COLO668 (cell line): Measurements from ENCODE around the gene SYTL3.
"Not testable (repeated sequence)": the region's sequence is repeated elsewhere in the genome, so short reads cannot be mapped to it uniquely, and the experiment has no call there.

ENCODE experiments used
- DNase-seq: peaks from one replicate; lab custom pipeline; 2025; ENCODE audit not compliant: unreplicated experiment; lab: John Stamatoyannopoulos, UW

SYTL3 gene, protein sequence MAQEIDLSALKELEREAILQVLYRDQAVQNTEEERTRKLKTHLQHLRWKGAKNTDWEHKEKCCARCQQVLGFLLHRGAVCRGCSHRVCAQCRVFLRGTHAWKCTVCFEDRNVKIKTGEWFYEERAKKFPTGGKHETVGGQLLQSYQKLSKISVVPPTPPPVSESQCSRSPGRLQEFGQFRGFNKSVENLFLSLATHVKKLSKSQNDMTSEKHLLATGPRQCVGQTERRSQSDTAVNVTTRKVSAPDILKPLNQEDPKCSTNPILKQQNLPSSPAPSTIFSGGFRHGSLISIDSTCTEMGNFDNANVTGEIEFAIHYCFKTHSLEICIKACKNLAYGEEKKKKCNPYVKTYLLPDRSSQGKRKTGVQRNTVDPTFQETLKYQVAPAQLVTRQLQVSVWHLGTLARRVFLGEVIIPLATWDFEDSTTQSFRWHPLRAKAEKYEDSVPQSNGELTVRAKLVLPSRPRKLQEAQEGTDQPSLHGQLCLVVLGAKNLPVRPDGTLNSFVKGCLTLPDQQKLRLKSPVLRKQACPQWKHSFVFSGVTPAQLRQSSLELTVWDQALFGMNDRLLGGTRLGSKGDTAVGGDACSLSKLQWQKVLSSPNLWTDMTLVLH

GRCh38 chr6:158649289-158650143, at the start of gene SYTL3:
TSS of gene SYTL3 (plus strand) at chr6:158650054. CDS start at chr6:158663269, 13,215 bp downstream.
- DNase-seq, result no peak

DNA sequence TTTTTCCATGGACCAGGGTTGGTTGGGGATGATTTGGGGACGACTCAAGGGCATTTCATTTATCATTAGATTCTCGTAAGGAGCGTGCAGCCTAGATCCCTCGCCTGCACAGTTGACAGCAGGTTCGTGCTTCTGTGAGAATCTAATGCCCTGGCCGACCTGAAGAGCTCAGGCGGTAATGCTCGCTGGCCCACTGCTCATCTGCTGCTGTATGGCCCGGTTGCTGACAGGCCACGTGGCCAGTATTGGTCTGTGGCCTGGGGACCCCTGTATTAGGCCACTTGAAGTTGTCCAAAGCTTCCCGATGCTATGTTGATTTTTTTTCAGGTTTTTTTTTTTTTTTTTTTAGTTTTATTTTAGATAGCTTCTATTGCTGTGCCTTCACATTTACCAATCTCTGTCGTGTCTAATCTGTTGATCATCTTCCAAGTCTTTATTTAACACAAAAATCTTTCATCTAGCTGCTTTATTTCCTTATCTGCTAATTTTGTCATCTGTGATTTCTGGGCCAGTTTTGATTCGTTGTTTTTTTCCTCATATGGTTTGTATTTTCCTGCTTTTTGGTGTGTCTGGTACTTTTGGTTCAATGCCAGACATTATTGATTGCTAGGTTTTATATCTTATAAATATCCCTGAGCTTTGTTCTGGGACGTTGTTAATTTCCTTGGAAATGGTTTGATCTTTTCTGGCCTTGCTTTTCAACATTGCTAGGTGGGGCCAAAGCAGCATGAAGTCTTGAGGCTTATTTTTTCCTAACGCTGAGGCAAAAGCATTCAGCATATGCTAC, 46.4 kb upstream of the SYTL3 start:
- DNase-seq, result no peak

- DNase-seq, result no peak
Measured at GRCh38 chr6:158604048-158604406, 45.8 kb upstream of the SYTL3 start.

DNA sequence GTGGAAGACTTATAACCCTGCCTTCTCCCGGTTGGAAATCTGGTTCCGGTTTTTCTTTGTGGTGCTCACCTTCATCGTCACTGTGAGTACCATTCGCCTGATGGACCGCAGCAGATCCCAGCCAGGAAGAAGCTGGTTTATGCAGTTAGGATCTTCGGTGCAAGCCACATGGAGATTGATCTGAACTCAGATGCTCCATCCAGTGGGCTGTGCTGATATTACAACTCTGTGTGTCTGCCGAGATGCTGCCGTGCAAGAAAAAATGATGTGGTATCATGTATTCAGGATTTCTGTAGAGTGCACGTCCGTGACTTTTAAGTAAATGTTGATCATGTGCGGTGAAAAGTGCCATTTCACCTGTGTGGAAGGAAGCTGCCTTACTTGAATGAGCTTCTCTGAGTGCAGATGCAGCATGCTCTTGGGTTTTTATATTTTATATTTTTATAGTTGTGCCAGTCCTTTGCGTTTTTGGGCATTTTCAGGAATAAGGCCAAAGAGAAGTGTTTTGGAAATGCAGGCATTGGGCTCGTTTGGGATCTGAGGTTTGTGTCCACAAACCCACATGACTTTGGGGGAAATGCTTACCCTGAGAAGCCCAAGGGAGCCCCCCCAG, 44.5 kb upstream of the SYTL3 start:
- DNase-seq, result peak; percentile 49

DNA sequence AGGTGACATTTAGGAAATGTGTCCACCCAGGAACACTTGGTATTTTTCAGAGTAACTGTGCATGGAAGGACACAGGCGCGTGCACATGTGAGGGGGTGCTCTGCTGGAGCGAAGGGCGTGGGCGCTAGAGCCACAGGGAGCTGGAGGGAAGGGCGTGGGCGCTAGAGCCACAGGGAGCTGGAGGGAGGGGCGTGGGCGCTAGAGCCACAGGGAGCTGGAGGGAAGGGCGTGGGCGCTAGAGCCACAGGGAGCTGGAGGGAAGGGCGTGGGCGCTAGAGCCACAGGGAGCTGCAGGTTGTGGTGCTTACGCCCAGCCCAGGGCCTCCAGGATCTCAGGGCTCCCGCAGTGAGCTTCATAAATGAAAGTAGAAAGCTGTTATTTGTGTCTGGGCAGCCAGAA, 43.8 kb upstream of the SYTL3 start:
- not testable (repeated sequence) for DNase-seq

- DNase-seq, result no peak
Measured at GRCh38 chr6:158606935-158607334, 42.9 kb upstream of the SYTL3 start.

DNA sequence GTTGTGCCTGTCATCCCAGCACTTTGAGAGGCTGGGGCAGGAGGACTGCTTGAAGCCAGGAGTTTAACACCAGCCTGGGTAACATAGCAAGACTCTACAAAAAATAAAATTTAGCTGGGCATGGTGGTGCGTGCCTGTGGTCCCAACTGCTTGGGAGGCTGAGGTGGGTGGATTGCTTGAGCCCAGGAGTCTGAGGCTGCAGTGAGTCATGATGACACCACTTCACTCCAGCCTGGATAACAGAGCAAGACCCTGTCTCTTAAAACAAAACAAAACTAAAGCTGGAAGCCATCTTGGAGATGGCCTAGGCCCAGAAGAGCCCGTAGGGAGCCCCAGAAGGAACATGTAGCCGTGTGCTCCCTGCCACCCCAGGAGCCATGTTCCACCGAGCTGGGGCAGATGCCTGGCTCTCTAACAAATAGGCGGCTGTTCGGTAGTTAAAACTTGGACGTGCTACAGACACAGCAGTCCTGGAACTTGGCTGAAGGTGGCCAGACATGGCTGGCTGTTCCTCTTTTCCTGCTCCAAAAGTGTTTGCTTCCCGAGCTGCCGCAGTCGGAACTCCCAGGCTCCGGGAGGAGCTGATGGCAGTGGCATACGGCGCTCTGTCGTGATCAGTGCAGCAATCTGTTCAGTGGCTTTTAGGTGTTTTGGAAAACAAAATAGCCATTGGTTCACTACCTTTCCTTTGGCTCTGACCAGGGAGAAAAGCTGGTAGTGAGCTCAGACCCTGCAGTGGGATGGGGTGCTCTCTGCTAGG, 42.3 kb upstream of the SYTL3 start:
- no peak for DNase-seq

DNA sequence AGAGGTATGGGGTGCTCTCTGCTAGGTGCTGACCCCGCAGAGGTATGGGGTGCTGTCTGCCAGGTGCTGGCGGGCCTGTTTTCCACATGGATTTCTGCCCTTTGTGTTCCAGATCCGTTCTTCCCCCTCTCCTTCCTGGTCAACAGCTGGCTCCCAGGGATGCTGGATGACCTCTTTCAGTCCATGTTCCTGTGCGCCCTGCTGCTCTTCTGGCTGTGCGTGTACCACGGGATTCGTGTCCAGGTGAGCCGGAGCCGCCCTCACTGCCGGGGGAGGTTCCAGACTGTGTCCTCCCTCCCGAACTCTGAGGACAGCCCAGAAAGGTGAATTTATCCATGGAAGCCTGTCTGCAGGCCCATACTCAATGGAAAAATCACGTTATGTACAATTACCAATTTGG, 41.6 kb upstream of the SYTL3 start:
- no peak for DNase-seq

DNA sequence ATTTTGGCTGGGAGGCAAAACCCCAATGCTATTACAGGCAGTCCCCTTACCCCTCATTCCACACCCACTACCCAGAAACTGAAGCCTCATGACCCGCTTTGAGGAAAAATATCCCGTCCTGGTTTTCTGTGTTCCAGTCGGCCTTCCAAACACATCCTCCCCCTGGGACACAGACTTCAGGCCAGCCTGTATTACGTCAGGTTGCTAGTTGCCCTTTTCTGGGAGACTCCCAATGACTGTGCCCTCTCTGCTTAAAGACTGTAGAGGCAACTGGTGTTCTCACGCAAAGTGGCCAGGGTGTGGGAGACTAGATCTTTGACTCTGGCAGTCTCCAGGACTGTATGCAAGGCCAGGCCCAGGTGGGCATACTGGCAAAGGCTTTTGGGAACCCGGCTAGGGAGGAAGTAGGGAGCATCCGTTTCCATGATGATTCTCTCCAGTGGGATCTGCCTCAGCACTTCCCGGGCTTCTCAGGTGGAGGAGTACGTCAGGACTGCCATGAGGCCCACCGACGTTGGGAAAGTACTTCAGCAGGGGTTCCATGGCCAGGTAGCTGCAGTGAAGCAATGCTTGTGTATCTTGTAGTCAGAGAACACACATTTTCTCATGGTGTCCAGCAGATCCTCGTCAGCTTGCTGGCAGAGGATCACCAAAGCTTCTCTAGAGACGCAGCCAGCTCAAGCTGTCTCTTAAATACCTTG, 40.2 kb upstream of the SYTL3 start:
- no peak for DNase-seq

- DNase-seq, result no peak
Measured at GRCh38 chr6:158610319-158610968, 39.4 kb upstream of the SYTL3 start.

DNA sequence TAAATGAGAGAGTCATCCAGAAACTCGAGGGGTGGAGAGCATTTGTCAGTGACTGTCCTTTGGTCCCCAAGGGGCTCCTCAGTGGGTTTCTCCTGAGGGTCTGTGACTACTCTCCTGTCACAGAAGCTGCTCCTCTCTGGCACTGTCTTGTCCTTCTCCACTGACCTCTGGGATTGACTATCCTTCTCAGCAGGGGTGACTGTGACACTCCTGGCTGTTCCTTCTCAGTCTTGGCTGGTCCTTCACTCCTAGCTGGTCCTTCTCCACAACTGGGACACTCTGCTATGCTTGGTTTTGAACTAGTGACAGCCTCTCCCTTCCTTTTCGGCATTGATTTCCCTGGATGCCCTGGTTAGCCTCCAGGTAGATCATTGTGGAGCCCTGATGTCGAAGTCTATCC, 38.8 kb upstream of the SYTL3 start:
- DNase-seq, result no peak

- DNase-seq, result no peak
Measured at GRCh38 chr6:158611541-158612370, 38.1 kb upstream of the SYTL3 start.

DNA sequence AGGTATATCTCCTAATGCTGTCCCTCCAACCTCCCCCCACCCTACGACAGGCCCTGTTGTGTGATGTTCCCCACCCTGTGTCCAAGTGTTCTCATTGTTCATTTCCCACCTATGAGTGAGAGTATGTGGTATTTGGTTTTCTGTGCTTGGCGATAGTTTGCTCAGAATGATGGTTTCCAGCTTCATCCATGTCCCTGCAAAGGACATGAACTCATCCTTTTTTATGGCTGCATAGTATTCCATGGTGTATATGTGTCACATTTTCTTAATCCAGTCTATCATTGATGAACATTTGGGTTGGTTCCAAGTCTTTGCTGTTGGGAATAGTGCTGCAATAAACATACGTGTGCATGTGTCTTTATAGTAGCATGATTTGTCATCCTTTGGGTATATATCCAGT, 35.2 kb upstream of the SYTL3 start:
- not testable (repeated sequence) for DNase-seq

DNA sequence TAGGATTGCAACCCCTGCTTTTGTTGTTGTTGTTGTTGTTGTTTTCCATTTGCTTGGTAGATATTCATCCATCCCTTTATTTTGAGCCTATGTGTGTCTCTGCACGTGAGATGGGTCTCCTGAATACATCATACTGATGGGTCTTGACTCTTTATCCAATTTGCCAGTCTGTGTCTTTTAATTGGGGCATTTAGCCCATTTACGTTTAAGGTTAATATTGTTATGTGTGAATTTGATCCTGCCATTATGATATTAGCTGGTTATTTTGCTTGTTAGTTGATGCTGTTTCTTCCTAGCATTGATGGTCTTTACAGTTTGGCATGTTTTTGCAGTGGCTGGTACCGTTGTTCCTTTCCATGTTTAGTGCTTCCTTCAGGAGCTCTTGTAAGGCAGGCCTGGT, 31.6 kb upstream of the SYTL3 start:
- DNase-seq, result not testable (repeated sequence)

- DNase-seq, result no peak
Measured at GRCh38 chr6:158619922-158620801, 29.7 kb upstream of the SYTL3 start.

DNA sequence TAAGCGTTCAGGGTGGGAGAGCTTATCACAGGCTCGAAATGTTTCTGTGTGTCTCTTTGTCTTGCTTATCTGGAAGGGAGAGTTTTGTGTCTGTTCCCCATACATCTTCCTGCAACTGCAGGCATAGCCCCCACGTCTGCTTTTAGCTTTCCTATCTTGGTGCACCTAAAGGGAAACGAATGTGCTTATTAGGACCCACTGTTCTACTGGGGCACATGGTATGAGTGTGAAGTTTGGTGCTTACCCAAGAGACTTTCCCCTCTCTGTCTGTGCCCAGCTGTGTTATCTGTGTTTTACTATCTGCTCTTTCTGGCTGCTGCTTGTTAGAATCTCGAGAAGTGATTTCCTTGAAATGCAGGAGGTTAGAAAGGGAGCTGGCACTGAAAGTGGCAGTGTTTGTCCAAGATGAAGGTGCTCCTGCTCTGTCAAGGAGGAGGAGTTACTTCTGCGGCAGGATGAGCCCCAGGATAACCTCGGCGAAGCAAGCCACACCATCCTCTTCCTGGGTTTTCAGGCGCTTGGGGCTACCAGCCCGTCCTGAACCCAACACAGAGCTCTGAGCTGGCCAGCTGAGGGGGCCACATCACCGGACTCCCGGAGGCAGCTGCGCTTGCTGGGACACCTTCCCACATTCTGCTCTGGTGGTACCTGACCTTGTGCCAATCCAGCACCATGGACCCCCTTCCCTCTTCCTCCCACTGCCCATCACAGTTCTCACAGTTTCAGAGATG, 28.7 kb upstream of the SYTL3 start:
- no peak for DNase-seq
